HPDE6-E6E7 (cell line): ENCODE data around the gene PPM1J.
"Not testable (repeated sequence)": the region's sequence is repeated elsewhere in the genome, so short reads cannot be mapped to it uniquely, and the experiment has no call there.

Source experiments
- DNase-seq: peaks from one replicate; pipeline ENCODE4 v3.0.0; 2011; ENCODE audit warnings: missing footprints; ENCODE audit errors: extremely low spot score

PPM1J gene, protein sequence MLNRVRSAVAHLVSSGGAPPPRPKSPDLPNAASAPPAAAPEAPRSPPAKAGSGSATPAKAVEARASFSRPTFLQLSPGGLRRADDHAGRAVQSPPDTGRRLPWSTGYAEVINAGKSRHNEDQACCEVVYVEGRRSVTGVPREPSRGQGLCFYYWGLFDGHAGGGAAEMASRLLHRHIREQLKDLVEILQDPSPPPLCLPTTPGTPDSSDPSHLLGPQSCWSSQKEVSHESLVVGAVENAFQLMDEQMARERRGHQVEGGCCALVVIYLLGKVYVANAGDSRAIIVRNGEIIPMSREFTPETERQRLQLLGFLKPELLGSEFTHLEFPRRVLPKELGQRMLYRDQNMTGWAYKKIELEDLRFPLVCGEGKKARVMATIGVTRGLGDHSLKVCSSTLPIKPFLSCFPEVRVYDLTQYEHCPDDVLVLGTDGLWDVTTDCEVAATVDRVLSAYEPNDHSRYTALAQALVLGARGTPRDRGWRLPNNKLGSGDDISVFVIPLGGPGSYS

DNA sequence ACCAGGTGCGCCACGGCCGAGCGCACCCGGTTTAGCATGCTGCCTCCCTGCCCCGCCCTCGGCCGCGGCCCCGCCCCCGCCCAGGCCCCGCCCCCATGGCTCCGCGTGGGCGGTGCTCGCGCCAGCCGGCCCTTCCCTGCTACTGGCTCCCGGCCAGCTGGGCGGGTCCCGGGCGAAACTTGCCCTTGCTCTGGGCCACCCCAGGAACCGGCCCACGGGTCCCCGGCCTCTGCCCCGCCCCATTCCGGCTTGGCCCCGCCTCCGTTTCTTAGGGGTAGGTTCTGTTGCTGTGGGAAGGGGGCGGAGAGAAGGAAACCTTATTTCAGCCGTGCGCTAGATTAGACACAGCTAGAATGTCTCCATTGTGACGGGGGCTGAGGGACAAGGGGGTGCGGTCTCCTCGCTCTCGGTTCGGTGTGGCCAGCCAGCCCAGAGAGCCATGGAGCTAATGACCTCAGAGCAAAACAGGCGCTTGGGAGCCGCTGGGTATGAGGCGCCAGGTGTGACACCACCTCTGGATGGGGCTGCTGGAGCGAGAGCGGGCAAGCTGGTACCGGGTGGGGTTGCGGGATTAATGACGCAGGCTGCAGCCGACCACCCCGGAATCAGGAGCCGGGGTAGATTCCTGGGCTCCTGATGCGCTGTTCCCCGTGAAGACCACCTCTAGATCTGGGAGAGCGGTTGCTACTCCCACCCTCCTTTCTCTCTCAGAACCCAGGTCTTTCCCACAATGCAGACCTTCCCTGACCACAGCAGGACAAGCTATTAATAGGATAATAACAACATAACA lies at the start of gene PPM1J:
Gene PPM1J, minus strand, starts transcription at position 69 of the 790 bp plus-strand sequence. Its CDS starts 31 bp downstream, at position 38.
- peak; percentile 88 for DNase-seq

DNA sequence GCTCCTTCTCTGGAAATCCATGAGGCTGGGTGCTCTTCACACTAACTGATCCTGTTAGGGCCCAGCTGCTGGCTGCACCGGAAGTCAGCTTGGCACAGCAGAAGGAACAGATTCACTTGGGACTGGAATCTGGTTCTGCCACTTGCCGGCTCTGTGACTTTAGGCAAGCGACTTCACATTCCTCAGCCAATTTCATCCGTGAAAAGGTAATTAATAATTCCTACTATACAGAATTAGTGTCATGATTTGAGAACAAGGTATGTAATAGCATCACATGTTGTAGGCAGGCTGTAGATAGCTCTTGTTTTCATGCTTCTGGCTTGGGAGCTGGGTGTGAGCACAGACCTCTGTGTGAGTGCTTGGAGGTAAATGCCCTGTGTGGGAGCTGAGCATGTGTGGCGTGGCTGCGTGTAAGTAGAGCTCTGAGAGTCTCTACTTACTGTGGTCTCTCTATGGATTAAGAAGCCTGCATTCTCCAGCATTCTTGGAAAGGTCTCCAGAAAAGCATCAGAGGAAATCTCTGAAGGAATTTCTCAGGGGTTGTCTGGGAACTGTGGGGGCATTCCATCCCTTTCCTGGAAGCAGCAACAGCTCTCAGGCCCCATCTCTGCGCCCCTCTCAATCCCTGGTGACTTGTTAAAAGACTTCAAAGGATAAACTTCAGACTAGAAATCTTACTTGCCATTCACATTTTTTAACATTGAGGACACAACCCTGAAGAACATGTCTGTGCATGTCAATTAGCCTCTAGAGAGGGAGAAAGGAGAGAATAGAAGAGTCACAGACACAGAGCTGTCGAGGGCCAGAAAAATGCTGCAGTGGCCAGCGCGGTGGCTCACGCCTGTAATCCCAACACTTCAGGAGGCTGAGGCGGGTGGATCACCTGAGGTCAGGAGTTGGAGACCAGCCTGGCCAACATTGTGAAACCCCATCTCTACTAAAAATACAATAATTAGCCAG lies 47.7 kb upstream of the PPM1J start:
- DNase-seq = peak; percentile 79

DNA sequence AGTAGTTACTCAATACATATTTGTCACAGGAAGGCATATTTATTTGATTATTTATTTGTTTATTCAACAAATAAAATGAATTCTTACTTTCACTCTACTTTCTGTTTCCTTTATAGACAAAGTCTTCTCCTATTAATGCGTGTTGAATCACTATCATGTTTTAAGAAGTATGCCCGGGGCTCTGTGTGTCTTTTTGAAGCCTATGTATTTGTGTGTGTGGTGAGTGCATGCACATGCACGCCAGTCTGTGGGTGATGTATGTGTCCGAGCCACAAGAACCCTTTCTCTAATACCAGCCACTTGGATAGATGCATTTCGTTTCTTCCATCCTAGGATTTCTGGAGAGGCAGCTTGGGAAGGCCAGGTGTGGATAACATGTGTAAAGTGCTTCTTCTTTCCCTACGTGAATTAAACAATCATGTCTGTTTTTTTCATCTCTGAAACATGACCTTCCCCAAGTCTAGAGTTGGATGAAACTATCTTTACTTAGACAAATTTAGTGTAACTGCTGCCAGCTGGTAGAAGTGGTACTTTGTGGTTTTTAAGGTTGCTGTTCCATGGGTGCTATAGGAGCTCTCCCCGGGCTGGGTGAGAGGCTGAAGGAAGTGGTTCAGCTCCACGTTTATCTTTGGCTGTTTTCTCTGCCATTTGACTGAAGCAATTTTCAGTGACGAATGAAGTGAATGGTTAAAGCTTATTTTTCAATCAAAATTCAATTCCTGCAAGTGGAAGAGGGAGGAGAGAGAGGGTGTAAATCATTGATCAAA lies 46.8 kb upstream of the PPM1J start:
- DNase-seq = no peak

DNA sequence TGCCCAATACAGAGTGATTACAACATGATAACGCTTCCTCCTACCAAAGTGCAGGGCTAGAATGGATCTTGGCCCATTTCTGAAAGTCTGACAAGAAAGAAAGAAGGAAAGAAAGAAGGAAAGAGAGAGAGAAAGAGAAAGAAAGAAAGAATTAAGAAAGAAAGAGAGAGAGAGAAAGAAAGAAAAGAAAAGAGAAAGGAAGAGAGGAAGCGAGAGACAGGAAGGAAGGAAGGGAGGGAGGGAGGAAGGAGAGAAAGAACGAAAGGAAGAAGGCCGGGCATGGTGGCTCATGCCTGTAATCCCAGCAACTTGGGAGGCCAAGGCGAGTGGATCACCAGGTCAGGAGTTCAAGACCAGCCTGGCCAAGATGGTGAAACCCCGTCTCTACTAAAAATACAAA lies 44.1 kb upstream of the PPM1J start:
- DNase-seq = no peak

DNA sequence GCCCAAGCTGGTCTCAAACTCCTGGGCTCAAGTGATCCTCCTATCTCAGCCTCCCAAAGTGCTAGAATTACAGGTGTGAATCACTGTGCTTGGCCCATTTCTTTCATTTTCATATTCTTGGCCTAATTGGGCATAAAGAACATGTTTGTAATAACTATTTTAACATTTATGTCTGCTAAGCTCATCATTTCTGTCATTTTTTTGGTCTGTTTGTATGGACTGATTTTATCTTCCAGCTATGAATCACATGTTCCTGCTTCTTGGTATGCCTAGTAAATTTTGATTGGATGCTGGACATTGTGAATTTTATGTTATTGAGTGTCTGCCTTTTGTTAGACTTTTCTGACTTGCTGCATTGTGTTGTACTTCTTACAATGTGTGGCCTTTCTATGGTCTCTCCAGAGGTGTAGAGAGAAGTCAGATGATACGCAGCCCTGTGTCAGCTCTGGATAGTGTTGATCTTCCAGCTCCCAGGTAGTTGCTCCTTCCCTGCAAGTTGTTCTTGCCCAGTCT lies 39.0 kb upstream of the PPM1J start:
- DNase-seq = no peak

DNA sequence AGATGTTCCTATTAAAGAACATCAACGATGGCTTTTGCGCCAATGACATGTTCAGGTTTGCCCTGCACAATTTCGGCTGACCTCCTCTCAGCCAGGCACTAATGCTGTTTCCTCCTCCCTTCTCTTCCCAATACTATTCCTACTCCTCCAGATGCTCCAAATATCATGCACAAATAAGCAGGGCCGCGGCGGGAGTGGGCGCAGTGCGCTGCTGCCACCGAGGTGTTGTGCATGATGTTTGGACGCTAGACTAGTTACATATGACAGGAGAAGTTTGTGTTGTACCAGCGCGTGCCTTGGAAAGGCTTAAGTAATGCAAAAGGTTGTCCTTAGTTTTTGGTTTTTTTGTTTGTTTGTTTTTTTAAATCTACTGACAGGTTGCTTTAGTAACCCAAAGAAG lies 33.3 kb upstream of the PPM1J start:
- no peak for DNase-seq

DNA sequence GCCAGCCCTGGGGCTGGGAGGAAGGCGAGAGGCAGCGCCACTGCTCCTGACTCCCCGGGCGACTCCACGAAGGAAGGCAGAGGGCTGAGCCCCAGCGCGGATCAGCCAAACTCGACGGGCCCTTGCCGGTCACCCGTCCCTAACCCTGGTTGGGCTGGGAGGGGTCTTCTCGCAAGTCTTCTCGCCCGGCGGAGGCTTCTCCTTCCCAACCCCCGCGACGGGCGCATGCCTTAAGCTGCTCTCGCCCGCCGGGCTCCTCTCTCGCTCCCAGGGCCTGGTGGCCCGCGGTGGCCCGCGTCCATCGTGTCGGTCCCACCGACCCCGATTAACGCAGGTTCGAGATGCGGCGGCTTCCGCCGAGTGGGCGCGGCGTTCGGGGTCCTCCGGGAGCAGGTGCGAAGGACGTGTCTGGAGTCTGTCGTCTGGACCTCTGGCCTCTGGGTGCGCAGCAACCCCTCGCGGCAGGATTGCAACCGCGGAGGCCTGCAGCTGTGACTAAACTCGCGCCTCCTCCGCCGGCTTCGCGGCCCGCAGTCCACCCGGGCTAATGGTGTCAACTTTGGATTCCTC lies 29.0 kb upstream of the PPM1J start:
- DNase-seq = no peak

DNA sequence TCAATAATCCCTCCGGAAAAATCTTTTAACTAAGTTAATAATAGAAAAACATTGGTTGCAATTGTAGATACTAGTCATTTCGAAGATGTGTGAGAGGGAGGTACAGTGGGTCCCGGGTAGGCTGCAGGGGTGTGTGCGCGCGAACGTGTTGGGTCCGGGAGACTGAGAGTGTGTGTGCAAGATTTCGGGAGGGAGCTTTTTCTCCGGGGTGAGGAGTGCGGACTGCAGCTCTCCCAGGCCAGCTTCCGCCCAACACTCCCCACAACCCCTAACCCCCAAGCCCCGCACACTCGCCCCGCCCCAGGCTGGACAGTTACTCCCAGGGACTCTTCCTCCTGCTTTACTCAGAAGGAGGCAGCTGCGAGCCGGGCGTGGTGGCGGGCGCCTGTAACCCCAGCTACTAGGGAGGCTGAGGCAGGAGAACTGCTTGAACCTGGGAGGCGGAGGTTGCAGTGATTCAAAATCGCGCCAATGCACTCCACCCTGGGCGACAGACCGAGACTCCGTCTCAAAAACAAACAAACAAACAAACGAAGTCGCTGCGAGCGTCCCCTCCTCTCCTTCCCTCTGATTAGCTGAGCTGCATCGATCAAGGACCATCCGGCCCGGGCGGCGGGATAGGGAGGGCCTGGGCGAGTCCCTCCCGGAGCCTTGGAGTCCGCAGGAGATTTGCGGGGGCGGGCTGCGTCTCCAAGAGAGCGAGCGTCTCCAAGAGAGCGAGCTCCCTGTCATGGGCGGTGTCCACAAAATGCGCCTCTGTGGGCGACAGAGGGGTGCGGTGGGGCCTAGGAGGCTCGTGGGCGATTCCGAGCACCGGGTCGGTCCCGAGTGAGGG lies 28.3 kb upstream of the PPM1J start:
- no peak for DNase-seq

DNA sequence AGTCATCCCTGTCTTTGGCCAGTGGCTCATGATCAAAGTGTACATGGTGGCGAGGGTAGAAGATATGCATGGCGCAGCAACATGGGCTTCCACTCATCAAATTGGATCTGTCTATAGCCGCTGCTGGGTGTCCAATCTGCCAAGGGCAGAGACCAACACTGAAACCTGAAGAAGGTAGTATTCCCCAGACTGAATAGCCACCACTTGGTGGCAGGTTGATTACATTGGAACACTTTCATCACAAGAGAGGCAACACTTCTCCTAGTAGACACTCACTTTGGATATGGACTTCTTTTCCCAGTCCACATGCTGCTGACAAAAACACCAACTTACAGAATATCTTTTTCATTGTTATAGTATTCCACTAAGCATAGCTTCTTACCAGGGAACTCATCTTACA lies 22.4 kb upstream of the PPM1J start:
- DNase-seq = no peak

DNA sequence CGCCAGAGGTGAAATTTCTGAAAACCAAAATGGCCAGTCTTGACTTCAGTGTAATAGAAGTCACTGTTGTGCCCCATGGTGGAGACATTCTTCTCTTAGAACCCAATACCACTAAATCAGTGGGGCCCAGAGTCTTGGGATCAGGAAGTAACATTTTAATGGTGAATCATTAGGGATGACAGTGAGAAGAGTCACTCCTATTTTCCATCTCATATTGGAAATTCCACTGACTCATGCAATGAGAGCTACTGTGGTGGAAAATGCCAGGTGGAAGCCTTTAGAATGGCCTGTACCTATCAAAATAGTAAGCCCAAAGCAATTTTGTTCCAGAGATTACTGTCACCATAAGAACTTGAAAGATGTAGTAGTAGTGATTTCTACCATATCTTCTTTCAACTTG lies 20.6 kb upstream of the PPM1J start:
- DNase-seq = peak; percentile 91

DNA sequence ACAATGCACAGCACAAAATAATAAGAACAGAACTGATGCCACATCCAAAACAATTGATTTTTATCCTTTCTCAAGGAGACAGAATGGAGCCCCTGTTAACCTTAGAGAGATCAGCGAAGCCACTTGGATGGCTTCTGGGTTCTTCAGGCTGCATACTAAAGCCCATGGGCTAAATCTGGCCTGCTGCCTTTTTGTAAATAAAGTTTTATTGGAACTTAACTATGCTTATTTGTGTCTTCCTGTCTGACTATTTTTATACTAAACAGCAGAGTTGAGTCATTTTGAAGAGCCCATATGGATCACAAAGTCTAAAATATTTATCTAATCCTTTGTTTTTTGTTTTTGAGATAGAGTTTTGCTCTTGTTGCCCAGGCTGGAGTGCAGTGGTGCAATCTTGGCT lies 16.3 kb upstream of the PPM1J start:
- DNase-seq = no peak

DNA sequence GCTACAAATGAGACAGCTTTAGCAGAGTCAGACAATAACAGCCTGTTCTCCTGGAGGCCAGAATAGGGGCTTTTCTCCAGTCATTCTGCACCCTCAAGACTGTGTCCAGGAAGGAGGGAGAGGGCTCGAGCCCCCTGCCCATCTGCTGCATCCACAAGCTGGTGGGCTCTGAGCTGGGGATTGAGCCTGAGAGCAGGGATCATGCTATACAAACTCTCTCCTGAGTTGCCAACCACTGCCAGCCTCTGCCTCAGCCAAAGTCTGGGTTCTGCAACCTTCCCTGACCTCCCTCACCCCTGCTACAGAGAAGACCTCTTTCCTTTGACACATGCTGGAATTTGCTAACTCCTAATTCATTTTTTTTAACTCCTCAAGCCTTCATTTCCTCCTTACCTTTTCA lies 14.8 kb upstream of the PPM1J start:
- no peak for DNase-seq

DNA sequence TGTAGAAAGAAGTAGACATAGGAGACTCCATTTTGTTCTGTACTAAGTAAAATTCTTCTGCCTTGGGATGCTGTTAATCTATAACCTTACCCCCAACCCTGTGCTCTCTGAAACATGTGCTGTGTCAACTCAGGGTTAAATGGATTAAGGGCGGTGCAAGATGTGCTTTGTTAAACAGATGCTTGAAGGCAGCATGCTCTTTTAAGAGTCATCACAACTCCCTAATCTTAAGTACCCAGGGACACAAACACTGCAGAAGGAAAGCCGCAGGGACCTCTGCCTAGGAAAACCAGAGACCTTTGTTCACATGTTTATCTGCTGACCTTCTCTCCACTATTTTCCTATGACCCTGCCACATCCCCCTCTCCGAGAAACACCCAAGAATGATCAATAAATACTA lies 13.9 kb upstream of the PPM1J start:
- not testable (repeated sequence) for DNase-seq

DNA sequence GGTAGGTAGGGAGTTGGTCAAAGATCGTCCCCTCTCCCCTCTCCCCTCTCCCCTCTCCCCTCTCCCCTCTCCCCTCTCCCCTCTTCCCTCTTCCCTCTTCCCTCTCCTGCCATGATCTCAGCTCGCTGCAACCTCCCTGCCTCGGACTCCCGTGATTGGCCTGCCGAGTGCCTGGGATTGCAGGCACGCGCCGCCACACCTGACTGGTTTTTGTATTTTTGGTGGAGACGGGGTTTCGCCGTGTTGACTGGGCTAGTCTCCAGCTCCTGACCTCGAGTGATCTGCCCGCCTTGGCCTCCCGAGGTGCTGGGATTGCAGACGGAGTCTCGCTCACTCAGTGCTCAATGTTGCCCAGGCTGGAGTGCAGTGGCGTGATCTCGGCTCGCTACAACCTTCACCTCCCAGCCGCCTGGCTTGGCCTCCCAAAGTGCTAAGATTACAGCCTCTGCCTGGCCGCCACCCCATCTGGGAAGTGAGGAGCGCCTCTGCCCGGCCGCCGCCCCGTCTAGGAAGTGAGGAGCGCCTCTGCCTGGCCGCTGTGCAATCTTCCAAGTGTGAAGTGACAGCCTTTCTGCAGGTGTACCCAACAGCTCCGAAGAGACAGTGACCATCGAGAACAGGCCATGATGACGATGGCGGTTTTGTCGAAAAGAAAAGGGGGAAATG lies 13.3 kb upstream of the PPM1J start:
- not testable (repeated sequence) for DNase-seq

DNA sequence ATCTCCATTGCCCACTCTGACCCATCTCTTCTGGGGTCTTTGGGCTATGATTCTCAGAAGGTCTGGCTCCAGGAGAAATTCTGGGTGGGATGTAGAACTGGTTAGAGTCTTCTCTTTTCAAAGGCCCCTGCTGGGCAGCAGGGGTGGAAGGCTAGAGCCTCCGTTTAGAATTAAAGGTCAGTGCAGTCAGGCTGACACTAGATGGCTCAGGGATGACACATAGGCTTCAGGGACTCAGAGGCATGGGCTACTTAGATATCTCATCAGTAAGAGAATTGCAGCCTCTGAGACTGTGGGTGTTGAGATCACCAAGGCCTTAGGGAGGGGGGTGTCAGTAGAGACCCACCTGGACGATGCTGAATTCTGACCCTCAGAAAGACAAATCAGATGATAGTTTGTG lies 12.6 kb upstream of the PPM1J start:
- no peak for DNase-seq

DNA sequence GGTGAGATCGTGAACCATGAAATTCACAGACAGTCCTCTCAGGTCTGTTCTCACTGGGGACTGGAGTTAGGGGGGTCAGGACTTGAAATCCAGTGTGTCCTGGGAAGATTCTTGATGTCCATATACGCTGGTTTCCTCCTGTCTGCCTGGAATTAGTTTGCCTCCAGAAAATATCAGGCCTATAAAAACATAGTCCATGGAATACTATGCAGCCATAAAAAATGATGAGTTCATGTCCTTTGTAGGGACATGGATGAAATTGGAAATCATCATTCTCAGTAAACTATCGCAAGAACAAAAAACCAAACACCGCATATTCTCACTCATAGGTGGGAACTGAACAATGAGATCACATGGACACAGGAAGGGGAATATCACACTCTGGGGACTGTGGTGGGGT lies 9.1 kb upstream of the PPM1J start:
- not testable (repeated sequence) for DNase-seq

DNA sequence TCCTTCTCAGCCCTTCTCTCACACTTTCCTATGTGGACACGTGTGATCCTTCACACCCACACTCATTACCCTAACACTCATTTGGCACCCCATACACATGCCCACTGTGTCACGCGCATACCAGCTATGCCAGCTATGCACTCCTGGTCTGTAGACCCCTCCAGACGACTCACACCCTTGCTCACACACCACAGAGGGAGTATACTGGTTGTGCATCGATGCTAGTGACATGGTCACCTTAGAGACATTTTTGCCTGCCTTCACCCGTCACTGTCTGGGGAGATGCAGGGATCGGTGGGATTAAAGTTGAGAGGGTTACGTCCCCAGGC lies 8.3 kb upstream of the PPM1J start:
- no peak for DNase-seq

DNA sequence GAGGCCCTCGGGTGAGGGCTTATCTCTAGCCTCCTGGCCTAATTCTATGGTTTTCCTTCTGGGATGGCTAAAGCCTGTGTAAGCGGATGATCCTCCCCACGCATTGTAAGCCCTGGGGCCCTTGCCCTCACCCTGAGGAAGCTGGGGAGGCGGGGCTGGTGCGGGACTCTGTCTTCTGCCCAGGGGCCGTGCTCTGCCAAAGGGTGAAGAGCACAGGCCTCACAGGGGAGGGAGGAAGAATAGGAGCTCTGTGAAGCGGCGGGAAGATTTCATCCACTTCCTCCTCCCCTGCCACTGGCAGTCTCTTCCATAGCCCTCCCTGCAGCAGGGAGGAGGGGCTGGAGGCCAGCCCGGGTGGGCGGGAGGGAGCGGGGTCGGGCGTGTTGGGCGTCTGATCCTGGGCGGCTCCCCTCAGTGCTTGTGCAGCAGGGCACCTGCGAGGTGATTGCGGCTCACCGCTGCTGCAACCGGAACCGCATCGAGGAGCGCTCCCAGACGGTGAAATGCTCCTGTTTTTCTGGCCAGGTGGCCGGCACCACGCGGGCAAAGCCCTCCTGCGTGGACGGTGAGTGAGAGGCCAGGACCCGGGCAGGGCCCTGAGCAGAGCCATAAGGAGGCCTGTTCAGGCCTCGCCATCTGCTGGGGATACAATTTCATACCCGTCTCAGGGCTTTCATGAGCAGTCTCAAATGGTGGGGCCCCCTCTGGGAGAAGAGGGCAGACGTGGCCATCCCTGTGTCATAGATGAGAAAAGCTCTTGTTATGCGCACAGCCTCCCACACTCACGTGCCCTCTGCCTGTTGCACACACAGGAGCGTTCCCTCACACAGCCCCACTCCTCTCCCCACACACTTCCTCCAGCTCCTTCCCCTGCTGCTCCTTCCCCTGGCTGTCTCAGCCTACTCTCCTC lies 7.7 kb upstream of the PPM1J start:
- no peak for DNase-seq
